ENCODE measurements around the gene GABRR1. TPM values are rescaled to one million over a fixed set of nuclear protein-coding genes. Genes with fewer than 3 reads are reported as not detected.

The GABRR1 gene
- total RNA-seq, 1 donor from 2014 or later, result not detected

DNA sequence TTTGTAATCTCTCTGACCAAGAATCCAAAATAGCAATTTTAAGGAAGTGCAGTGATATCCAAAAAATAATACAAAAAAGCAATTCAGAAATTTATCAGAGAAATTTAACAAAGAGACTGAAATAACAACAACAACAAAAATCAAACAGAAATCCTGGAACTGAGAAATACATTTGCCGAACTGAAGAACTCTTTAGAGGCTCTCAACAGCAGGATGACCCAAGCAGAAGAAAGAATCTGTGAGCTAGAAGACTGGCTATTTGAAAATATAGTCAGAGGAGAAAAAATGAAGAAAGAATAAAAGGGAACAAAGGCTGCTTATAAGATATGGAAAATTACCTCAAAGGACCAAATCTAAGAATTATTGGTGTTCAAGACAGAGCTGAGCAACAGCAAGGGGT is 22.6 kb downstream of the GABRR1 start:
- Mint-ChIP-seq H3K4me1 (peaks cover 11% of the 10 kb centered on the region), H3K36me3 (peaks cover 10% of the 10 kb centered on the region), H3K27me3 (ENCODE audit: low read depth) (peaks cover 14% of the 10 kb centered on the region), H3K27ac (no peak overlapping the region), H3K4me3 (no peak overlapping the region), H3K9me3 (peaks cover 22% of the 10 kb centered on the region)
- TF ChIP-seq, protein P1, sequence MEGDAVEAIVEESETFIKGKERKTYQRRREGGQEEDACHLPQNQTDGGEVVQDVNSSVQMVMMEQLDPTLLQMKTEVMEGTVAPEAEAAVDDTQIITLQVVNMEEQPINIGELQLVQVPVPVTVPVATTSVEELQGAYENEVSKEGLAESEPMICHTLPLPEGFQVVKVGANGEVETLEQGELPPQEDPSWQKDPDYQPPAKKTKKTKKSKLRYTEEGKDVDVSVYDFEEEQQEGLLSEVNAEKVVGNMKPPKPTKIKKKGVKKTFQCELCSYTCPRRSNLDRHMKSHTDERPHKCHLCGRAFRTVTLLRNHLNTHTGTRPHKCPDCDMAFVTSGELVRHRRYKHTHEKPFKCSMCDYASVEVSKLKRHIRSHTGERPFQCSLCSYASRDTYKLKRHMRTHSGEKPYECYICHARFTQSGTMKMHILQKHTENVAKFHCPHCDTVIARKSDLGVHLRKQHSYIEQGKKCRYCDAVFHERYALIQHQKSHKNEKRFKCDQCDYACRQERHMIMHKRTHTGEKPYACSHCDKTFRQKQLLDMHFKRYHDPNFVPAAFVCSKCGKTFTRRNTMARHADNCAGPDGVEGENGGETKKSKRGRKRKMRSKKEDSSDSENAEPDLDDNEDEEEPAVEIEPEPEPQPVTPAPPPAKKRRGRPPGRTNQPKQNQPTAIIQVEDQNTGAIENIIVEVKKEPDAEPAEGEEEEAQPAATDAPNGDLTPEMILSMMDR (IDR thresholded peaks at IDR 0.05; ENCODE audit: unreplicated experiment), result no peak
- DNase-seq (ENCODE audit: low spot score in 2 of 2, unreplicated experiment in 2 of 2), result no peak

DNA sequence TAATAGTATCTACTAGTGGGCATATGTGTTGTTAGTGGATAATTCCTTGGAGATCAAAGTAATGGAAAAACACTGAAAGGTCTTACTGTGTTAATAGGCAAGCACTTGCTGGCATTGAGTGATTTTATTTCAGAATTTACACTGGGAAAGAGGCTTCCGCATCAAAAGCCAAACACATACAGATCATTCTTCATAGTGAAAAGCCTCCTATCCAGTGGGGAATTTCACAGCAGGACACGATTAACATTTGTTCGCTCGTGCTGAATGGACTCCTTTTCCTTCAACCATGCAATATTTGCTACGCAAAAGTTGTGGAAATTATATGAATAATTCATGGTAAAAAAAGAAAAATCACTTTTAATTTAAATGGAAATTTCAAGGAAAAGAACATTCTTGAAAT is 26.4 kb downstream of the GABRR1 start:
- Mint-ChIP-seq H3K4me3 (no peak overlapping the region), H3K4me1 (peaks cover 11% of the 10 kb centered on the region)
- TF ChIP-seq, protein P1 (IDR thresholded peaks at IDR 0.05; ENCODE audit: unreplicated experiment), result no peak

DNA sequence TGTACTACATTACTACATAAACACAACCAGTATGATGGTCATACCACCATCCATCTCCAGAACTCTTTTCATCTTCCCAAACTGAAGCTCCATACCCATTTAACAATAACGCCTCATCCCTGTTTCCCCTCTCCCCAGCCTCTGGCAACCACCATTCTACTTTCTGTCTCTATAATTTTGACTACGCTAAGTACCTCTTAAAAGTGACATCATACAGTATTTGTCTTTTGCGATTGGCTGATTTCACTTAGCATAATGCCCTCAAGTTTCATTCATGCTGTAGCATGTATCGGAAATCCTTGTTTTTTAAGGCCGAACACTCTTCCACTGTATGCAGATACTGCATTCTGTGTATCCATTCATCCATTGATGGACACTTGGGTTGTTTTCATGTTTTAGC is 29.7 kb downstream of the GABRR1 start:
- DNase-seq (ENCODE audit: low spot score in 2 of 2, unreplicated experiment in 2 of 2), result no peak
- peaks cover 11% of the 10 kb centered on the region for H3K4me1 Mint-ChIP-seq
- TF ChIP-seq, protein P1 (IDR thresholded peaks at IDR 0.05; ENCODE audit: unreplicated experiment), result no peak
- H3K9me3 Mint-ChIP-seq, result no peaks in the 10 kb centered on the region
- no peaks in the 10 kb centered on the region for H3K36me3 Mint-ChIP-seq
- H3K4me3 Mint-ChIP-seq, result no peak overlapping the region
- peaks cover 3% of the 10 kb centered on the region for H3K27me3 Mint-ChIP-seq (ENCODE audit: low read depth)
- no peak overlapping the region for H3K27ac Mint-ChIP-seq

More for the DNA sequence above, 26.4 kb downstream of the GABRR1 start:
- Mint-ChIP-seq H3K9me3 (peaks cover 17% of the 10 kb centered on the region), H3K27ac (no peak overlapping the region), H3K36me3 (peaks cover 9% of the 10 kb centered on the region), H3K27me3 (ENCODE audit: low read depth) (peaks cover 4% of the 10 kb centered on the region)
- DNase-seq (ENCODE audit: low spot score in 2 of 2, unreplicated experiment in 2 of 2), result no peak

DNA sequence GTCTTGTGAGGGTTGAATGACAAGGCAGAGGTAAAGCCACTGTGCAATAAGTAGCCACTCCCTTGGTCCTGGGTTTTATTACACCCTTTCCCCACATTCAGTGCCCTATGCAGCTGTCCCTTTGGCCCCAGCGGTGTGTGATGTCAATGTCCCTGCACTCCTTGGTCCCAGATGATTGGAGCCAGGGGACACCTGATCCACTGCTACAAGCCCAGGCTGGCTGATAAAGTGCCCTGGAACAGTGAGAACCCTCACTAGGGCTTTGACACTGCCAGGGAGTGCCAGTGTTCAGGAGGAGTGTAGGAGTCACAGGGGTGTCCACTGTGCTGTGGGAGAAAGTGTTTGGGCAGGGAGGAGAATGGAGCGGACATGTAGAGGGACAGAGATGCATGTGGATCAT is 30.4 kb downstream of the GABRR1 start:
- H3K9me3 Mint-ChIP-seq, result no peaks in the 10 kb centered on the region
- H3K4me3 Mint-ChIP-seq, result no peak overlapping the region
- no peak overlapping the region for H3K27ac Mint-ChIP-seq

DNA sequence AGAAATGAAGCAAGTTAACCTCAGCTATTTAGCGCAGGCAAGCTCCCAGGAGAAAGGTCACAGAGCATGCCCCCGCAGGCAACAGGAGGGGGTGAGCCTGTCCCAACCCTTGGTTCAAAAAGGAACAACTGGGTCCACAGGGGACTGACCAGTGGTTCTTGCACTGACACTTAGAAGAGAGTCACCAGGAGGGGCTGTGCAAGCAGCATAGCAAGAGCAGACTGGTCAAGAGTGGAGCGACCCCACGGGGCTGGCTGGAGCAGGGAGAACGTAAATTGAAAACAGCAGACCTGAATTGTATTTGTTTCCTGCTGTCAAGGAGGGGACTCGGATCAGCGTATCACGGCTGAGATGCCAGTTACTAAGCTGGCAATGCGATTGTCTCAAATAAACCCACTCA is 32.8 kb downstream of the GABRR1 start:
- Mint-ChIP-seq H3K27ac (no peak overlapping the region), H3K4me1 (no peaks in the 10 kb centered on the region), H3K36me3 (no peaks in the 10 kb centered on the region), H3K9me3 (no peaks in the 10 kb centered on the region), H3K27me3 (ENCODE audit: low read depth) (peaks cover 17% of the 10 kb centered on the region), H3K4me3 (no peak overlapping the region)
- DNase-seq (ENCODE audit: low spot score in 2 of 2, unreplicated experiment in 2 of 2), result no peak
- TF ChIP-seq, protein P1 (IDR thresholded peaks at IDR 0.05; ENCODE audit: unreplicated experiment), result no peak

More for the DNA sequence above, 30.4 kb downstream of the GABRR1 start:
- TF ChIP-seq, protein P1 (IDR thresholded peaks at IDR 0.05; ENCODE audit: unreplicated experiment), result no peak
- Mint-ChIP-seq H3K4me1 (peaks cover 11% of the 10 kb centered on the region), H3K27me3 (ENCODE audit: low read depth) (peaks cover 2% of the 10 kb centered on the region), H3K36me3 (no peaks in the 10 kb centered on the region)
- no peak for DNase-seq (ENCODE audit: low spot score in 2 of 2, unreplicated experiment in 2 of 2)

DNA sequence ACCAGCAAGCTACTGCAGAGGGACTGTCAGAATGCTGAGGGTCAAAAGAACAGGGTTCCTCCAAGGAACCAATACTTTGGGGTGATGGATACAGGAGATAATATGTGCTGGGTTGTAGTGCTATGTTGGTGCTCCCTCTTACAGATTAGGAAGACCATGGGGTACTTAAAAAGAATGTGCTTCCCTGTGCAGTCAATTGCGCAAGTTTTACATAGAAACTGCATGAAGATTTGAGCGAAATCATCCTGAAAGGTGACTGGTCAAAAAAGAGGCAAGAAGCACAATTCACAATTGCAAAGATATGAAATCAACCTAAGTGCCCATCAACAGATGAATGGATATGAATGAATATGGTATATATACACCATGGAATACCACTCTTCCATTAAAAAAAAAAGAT is 33.9 kb downstream of the GABRR1 start:
- H3K27ac Mint-ChIP-seq, result no peak overlapping the region
- no peaks in the 10 kb centered on the region for H3K4me1 Mint-ChIP-seq
- DNase-seq (ENCODE audit: low spot score in 2 of 2, unreplicated experiment in 2 of 2), result no peak
- no peaks in the 10 kb centered on the region for H3K36me3 Mint-ChIP-seq
- H3K27me3 Mint-ChIP-seq (ENCODE audit: low read depth), result peaks cover 20% of the 10 kb centered on the region
- H3K9me3 Mint-ChIP-seq, result no peaks in the 10 kb centered on the region
- TF ChIP-seq, protein P1 (IDR thresholded peaks at IDR 0.05; ENCODE audit: unreplicated experiment), result no peak
- H3K4me3 Mint-ChIP-seq, result no peak overlapping the region
